PC-3 (cell line): ENCODE results near the gene DNAH7. TPM values are rescaled to one million over a fixed set of nuclear protein-coding genes. Genes with fewer than 3 reads are reported as not detected.

Source experiments
- ATAC-seq: fragments of 200-7000 bp; cut with Tn5 transposase; 2 replicates; pipeline ENCODE4 v1.9.1; 2020; ENCODE audit warnings: mild to moderate bottlenecking, moderate library complexity
- BruUV-seq: library from RNA; stranded (reverse); fragments of 400-500 nt; replicated peaks from 2 replicates; lab custom pipeline; 2021; lab: Mats Ljungman, UMichigan
- CTCF ChIA-PET: fragments of 300-600 bp; sonication (Branson Sonifier 250); formaldehyde crosslinking; loops from one replicate; lab custom pipeline; 2022; ENCODE audit warnings: antibody characterized with exemption; lab: Charles Lee
- POLR2A ChIA-PET: fragments of 300-600 bp; sonication (Branson Sonifier 250); formaldehyde crosslinking; loops from one replicate; lab custom pipeline; 2022; ENCODE audit warnings: antibody characterized with exemption; ENCODE audit not compliant: unreplicated experiment; lab: Charles Lee
- DNase-seq: peaks from one replicate; pipeline ENCODE4 v3.0.0-alpha.2; 2015
- H2AFZ ChIP-seq: fragments of 300-600 bp; sonication (generic); 2 replicates; pipeline ENCODE4 v1.6.0; 2016; ENCODE audit warnings: antibody characterized with exemption, low read length
- H3F3A ChIP-seq: fragments of 300-600 bp; sonication (generic); one replicate; pipeline ENCODE4 v1.6.0; 2017; ENCODE audit warnings: antibody characterized with exemption, low read length, control low read depth, mild to moderate bottlenecking; ENCODE audit not compliant: unreplicated experiment
- H3K27ac ChIP-seq: fragments of 300-600 bp; sonication (generic); 2 replicates; pipeline ENCODE4 v1.5.1; 2016; ENCODE audit warnings: mild to moderate bottlenecking, low read length
- H3K27me3 ChIP-seq: fragments of 300-600 bp; sonication (generic); 2 replicates; pipeline ENCODE4 v1.6.1; 2016; ENCODE audit warnings: low read length, mixed read lengths
- H3K36me3 ChIP-seq: fragments of 300-600 bp; sonication (generic); 2 replicates; pipeline ENCODE4 v1.6.1; 2016; ENCODE audit warnings: low read depth, mixed run types, low read length, mixed read lengths
- H3K4me1 ChIP-seq: fragments of 300-600 bp; sonication (generic); 2 replicates; pipeline ENCODE4 v1.5.1; 2016; ENCODE audit warnings: low read length; ENCODE audit not compliant: insufficient read depth
- H3K4me2 ChIP-seq: fragments of 300-600 bp; sonication (generic); 2 replicates; pipeline ENCODE4 v1.6.0; 2016; ENCODE audit warnings: low read length
- H3K4me3 ChIP-seq: fragments of 300-600 bp; sonication (generic); 2 replicates; pipeline ENCODE4 v1.5.1; 2016; ENCODE audit warnings: mild to moderate bottlenecking, low read length, mixed read lengths
- H3K79me2 ChIP-seq: fragments of 300-600 bp; sonication (generic); 2 replicates; pipeline ENCODE4 v1.6.1; 2017; ENCODE audit warnings: low read length, mixed read lengths
- H3K9ac ChIP-seq: fragments of 300-600 bp; sonication (generic); 2 replicates; pipeline ENCODE4 v1.6.0; 2016; ENCODE audit warnings: mild to moderate bottlenecking, low read length
- H3K9me2 ChIP-seq: fragments of 300-600 bp; sonication (generic); replicated peaks from 2 replicates; pipeline ENCODE4 v1.6.1; 2016; ENCODE audit warnings: mixed run types, low read length, mixed read lengths
- H3K9me3 ChIP-seq: fragments of 300-600 bp; sonication (generic); 2 replicates; pipeline ENCODE4 v1.6.1; 2016; ENCODE audit warnings: low read length, mixed read lengths
- H4K20me1 ChIP-seq: fragments of 300-600 bp; sonication (generic); 2 replicates; pipeline ENCODE4 v1.6.1; 2016; ENCODE audit warnings: low read length, mixed read lengths
- EZH2 ChIP-seq: fragments of 300-600 bp; sonication (generic); IDR thresholded peaks from one replicate; pipeline ENCODE4 v1.6.1; 2017; ENCODE audit warnings: antibody characterized with exemption, mild to moderate bottlenecking, low read length; ENCODE audit not compliant: unreplicated experiment
- EZH2phosphoT487 ChIP-seq: fragments of 300-600 bp; sonication (generic); IDR thresholded peaks from 2 replicates; pipeline ENCODE4 v1.6.1; 2018; ENCODE audit warnings: mild to moderate bottlenecking, antibody characterized with exemption, low read length, borderline replicate concordance
- intact Hi-C: fragments of 100-400 bp; cut with micrococcal nuclease; formaldehyde crosslinking; loops from 2 replicates; pipeline ENCODE4 v1.9.0; 2023
- total RNA-seq: library from RNA; depleted of rRNA; stranded (reverse); fragments of >200 nt; gene quantifications from 2 replicates; pipeline ENCODE4 v1.2.3, GENCODE V29; 2014
- TF ChIP-seq, protein P1 (sequence below): fragments of 300-600 bp; sonication (generic); conservative IDR thresholded peaks from 2 replicates; pipeline ENCODE4 v1.5.1; 2017; ENCODE audit warnings: antibody characterized with exemption, low read depth, mild to moderate bottlenecking, low read length

The DNAH7 gene
- total RNA-seq, 1 experiment from 2014 or later = 1.9 TPM

DNA sequence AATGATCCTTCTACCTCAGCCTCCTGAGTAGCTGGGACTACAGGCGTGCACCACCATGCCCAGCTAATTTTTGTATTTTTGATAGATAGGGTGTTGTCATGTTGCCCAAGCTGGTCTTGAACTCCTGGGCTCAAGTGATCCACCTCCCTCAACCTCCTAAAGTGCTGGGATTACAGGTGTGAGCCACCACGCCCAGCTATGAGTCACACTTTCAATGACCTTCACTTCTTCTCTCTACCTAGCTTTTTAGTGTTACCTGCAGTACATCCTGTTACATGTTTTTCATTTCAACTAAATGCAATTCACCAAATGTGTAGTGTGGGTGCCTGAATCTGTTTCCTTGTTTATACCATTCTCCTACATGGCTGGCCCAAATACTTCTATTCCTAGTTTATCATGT, 347.6 kb downstream of the DNAH7 start:
- Histone ChIP-seq H3K27me3 (no peaks in the 10 kb centered on the region), H3K36me3 (0 out of 2 replicates have a peak, but pooled peaks cover 2% of the 10 kb centered on the region), H2AFZ (no peak overlapping the region), H3K9me3 (no peaks in the 10 kb centered on the region), H3K79me2 (no peaks in the 10 kb centered on the region), H3K9ac (no peak overlapping the region), H3K4me2 (no peak overlapping the region), H3K9me2 (no peaks in the 10 kb centered on the region), H4K20me1 (no peaks in the 10 kb centered on the region), H3K4me3 (no peak overlapping the region), H3K4me1 (no peaks in the 10 kb centered on the region), H3K27ac (no peak overlapping the region), H3F3A (no peaks in the 10 kb centered on the region)
- no peak for TF ChIP-seq EZH2
- TF ChIP-seq, protein P1, sequence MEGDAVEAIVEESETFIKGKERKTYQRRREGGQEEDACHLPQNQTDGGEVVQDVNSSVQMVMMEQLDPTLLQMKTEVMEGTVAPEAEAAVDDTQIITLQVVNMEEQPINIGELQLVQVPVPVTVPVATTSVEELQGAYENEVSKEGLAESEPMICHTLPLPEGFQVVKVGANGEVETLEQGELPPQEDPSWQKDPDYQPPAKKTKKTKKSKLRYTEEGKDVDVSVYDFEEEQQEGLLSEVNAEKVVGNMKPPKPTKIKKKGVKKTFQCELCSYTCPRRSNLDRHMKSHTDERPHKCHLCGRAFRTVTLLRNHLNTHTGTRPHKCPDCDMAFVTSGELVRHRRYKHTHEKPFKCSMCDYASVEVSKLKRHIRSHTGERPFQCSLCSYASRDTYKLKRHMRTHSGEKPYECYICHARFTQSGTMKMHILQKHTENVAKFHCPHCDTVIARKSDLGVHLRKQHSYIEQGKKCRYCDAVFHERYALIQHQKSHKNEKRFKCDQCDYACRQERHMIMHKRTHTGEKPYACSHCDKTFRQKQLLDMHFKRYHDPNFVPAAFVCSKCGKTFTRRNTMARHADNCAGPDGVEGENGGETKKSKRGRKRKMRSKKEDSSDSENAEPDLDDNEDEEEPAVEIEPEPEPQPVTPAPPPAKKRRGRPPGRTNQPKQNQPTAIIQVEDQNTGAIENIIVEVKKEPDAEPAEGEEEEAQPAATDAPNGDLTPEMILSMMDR = no peak
- no peak for TF ChIP-seq EZH2phosphoT487
- intact Hi-C loops = no loop called here
- ChIA-PET CTCF (interaction anchor here (0.6 kb wide), 1 partner anchor 216 kb away, joined by 3 read pairs; no protein-coding TSS in a partner anchor), POLR2A (no interaction called here)
- no peak for ATAC-seq
- BruUV-seq = no TSS peak
- DNase-seq = peak; percentile 26

DNA sequence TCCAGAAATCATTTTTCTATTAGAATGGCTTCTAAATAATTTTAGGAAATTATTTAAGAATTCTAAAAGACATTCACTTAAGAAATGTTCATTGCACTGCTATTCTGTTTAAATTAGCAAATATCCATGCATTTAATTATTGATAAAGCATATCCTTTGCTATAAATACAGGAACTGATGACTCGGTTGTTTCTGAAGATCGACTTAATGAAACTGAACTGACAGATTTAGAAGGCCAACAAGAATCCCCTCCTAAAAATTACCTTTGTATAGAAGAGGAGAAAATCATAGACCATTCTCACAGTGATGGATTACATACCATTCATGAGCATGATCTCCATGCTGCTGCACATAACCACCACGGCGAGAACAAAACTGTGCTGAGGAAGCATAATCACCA, 352.2 kb downstream of the DNAH7 start:
- Histone ChIP-seq H3K4me3 (no peak overlapping the region), H3K27ac (no peak overlapping the region), H3K9me3 (no peaks in the 10 kb centered on the region), H3K27me3 (no peaks in the 10 kb centered on the region), H3K9ac (no peak overlapping the region), H4K20me1 (no peaks in the 10 kb centered on the region), H3K4me2 (no peak overlapping the region), H3K9me2 (no peaks in the 10 kb centered on the region), H3F3A (no peaks in the 10 kb centered on the region), H3K36me3 (0 out of 2 replicates have a peak, but pooled peaks cover 2% of the 10 kb centered on the region), H3K79me2 (no peaks in the 10 kb centered on the region), H2AFZ (no peak overlapping the region), H3K4me1 (no peaks in the 10 kb centered on the region)
- TF ChIP-seq EZH2phosphoT487 = no peak
- no peak for TF ChIP-seq EZH2
- TF ChIP-seq, protein P1 = no peak
- ChIA-PET CTCF (no interaction called here), POLR2A (no interaction called here)
- no TSS peak for BruUV-seq
- ATAC-seq = no peak
- DNase-seq = no peak
- intact Hi-C loops = no loop called here

DNA sequence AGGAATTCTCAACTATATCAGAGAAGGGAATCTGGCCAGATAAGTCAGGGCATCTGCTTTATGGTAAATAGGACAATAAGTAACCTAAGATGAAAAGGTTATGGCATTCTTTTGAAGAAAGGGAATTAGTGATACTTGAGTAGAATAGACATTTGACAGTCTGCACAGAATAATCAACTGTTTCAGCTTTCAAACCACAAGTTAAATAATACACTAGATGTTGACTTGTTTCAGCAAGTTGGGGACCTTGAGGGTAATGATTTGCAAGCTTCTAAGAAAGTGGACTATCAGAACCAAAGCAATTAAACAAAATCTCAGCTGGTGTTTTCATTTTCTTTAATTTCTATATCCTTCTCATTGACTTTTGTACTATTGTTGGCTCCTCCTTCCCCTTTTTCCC, 357.2 kb downstream of the DNAH7 start:
- no peaks in the 10 kb centered on the region for H3F3A ChIP-seq
- no peak overlapping the region for H3K27ac ChIP-seq
- H3K9me2 ChIP-seq = no peaks in the 10 kb centered on the region
- H2AFZ ChIP-seq = no peak overlapping the region
- no peaks in the 10 kb centered on the region for H3K9me3 ChIP-seq
- intact Hi-C loops = loop anchor here (5.0 kb wide), 1 partner anchor 39 kb away; no protein-coding TSS in a partner anchor
- no peaks in the 10 kb centered on the region for H3K27me3 ChIP-seq
- peaks cover 15% of the 10 kb centered on the region for H3K4me1 ChIP-seq
- no peak for DNase-seq
- no TSS peak for BruUV-seq
- no peak overlapping the region for H3K4me3 ChIP-seq
- CTCF ChIA-PET = no interaction called here
- no peaks in the 10 kb centered on the region for H3K36me3 ChIP-seq
- H3K79me2 ChIP-seq = no peaks in the 10 kb centered on the region
- POLR2A ChIA-PET = no interaction called here
- no peak overlapping the region for H3K9ac ChIP-seq
- no peak overlapping the region for H3K4me2 ChIP-seq
- ATAC-seq = no peak
- TF ChIP-seq, protein P1 = no peak
- no peak for TF ChIP-seq EZH2
- TF ChIP-seq EZH2phosphoT487 = no peak
- no peaks in the 10 kb centered on the region for H4K20me1 ChIP-seq
